Activated naive CD4-positive, alpha-beta T cell treated with anti-CD3 and anti-CD28 coated beads, Interleukin-2, amount 50 U/mL, for 24 hours (primary cell): ENCODE measurements around the gene THSD1.
"Not testable (repeated sequence)": the region's sequence is repeated elsewhere in the genome, so short reads cannot be mapped to it uniquely, and the experiment has no call there.

Experiments
- H3K27ac Mint-ChIP-seq: one replicate; pipeline ENCODE4 v1.8.0; 2021; ENCODE audit warnings: mild to moderate bottlenecking, mixed read lengths
- H3K27me3 Mint-ChIP-seq: one replicate; pipeline ENCODE4 v1.8.0; 2021; ENCODE audit warnings: mixed read lengths
- H3K36me3 Mint-ChIP-seq: one replicate; pipeline ENCODE4 v1.8.0; 2021; ENCODE audit warnings: mixed read lengths
- H3K4me1 Mint-ChIP-seq: one replicate; pipeline ENCODE4 v1.8.0; 2021; ENCODE audit warnings: mixed read lengths
- H3K4me3 Mint-ChIP-seq: one replicate; pipeline ENCODE4 v1.8.0; 2021; ENCODE audit warnings: mild to moderate bottlenecking, mixed read lengths
- H3K9me3 Mint-ChIP-seq: one replicate; pipeline ENCODE4 v1.8.0; 2021; ENCODE audit warnings: mixed read lengths

Gene THSD1

GRCh38 chr13:52345631-52346251 is 60.2 kb downstream of the THSD1 start:
- no peaks in the 10 kb centered on the region for H3K4me1 Mint-ChIP-seq
- no peaks in the 10 kb centered on the region for H3K9me3 Mint-ChIP-seq
- H3K27me3 Mint-ChIP-seq: peaks cover 5% of the 10 kb centered on the region
- no peak overlapping the region for H3K27ac Mint-ChIP-seq
- H3K36me3 Mint-ChIP-seq: no peaks in the 10 kb centered on the region
- no peak overlapping the region for H3K4me3 Mint-ChIP-seq

GRCh38 chr13:52345048-52345447 is 60.9 kb downstream of the THSD1 start:
- H3K27ac Mint-ChIP-seq: no peak overlapping the region
- no peaks in the 10 kb centered on the region for H3K4me1 Mint-ChIP-seq
- H3K4me3 Mint-ChIP-seq: no peak overlapping the region
- peaks cover 5% of the 10 kb centered on the region for H3K27me3 Mint-ChIP-seq
- H3K9me3 Mint-ChIP-seq: no peaks in the 10 kb centered on the region
- no peaks in the 10 kb centered on the region for H3K36me3 Mint-ChIP-seq

- Mint-ChIP-seq H3K4me3 (no peak overlapping the region), H3K27me3 (peaks cover 6% of the 10 kb centered on the region), H3K36me3 (no peaks in the 10 kb centered on the region), H3K4me1 (no peaks in the 10 kb centered on the region), H3K9me3 (no peaks in the 10 kb centered on the region), H3K27ac (no peak overlapping the region)
Measured at GRCh38 chr13:52344108-52344507, 61.9 kb downstream of the THSD1 start.

- H3K4me1 Mint-ChIP-seq, H3K27ac Mint-ChIP-seq, H3K9me3 Mint-ChIP-seq, H3K27me3 Mint-ChIP-seq, H3K4me3 Mint-ChIP-seq, H3K36me3 Mint-ChIP-seq: not testable (repeated sequence)
Measured at GRCh38 chr13:52342203-52342602, 63.8 kb downstream of the THSD1 start.

GRCh38 chr13:52337828-52338455 is 68.0 kb downstream of the THSD1 start:
- not testable (repeated sequence) for H3K4me3 Mint-ChIP-seq, H3K27me3 Mint-ChIP-seq, H3K9me3 Mint-ChIP-seq, H3K27ac Mint-ChIP-seq, H3K36me3 Mint-ChIP-seq, H3K4me1 Mint-ChIP-seq

- not testable (repeated sequence) for H3K9me3 Mint-ChIP-seq, H3K4me1 Mint-ChIP-seq, H3K27ac Mint-ChIP-seq, H3K4me3 Mint-ChIP-seq, H3K27me3 Mint-ChIP-seq, H3K36me3 Mint-ChIP-seq
Measured at GRCh38 chr13:52334107-52334506, 71.9 kb downstream of the THSD1 start.

- not testable (repeated sequence) for H3K9me3 Mint-ChIP-seq, H3K27me3 Mint-ChIP-seq, H3K36me3 Mint-ChIP-seq, H3K4me1 Mint-ChIP-seq, H3K27ac Mint-ChIP-seq, H3K4me3 Mint-ChIP-seq
Measured at GRCh38 chr13:52331844-52332243, 74.1 kb downstream of the THSD1 start.
